Neutrophil (primary cell): ENCODE data around the gene SERPINA12.
"Not testable (repeated sequence)": the region's sequence is repeated elsewhere in the genome, so short reads cannot be mapped to it uniquely, and the experiment has no call there.

Experiments used
- H3K27ac ChIP-seq: fragments of 200-600 bp; sonication (generic); 2 replicates; pipeline ENCODE4 v1.5.1; 2016; ENCODE audit warnings: mild to moderate bottlenecking, moderate library complexity
- H3K27me3 ChIP-seq: fragments of 200-600 bp; sonication (generic); 2 replicates; pipeline ENCODE4 v1.6.0; 2016; ENCODE audit warnings: mild to moderate bottlenecking
- H3K36me3 ChIP-seq: fragments of 200-600 bp; sonication (generic); 2 replicates; pipeline ENCODE4 v1.5.1; 2017
- H3K4me1 ChIP-seq, 2 experiments: fragments of 200-600 bp in 1 of 2; sonication (generic) in 1 of 2; 1 replicate in 1 of 2; 2 replicates in 1 of 2; pipeline versions ENCODE4 v1.5.1 to v1.6.1; 2013 to 2016; ENCODE audit warnings: low read depth in 1 of 2, low read length in 1 of 2, mild to moderate bottlenecking in 1 of 2, moderate library complexity in 1 of 2; ENCODE audit not compliant: control insufficient read depth in 1 of 2, insufficient read depth in 1 of 2
- H3K4me3 ChIP-seq, 2 experiments: fragments of 200-600 bp in 1 of 2; sonication (generic) in 1 of 2; 1 replicate in 1 of 2; 2 replicates in 1 of 2; pipeline ENCODE4 v1.5.1; 2013 to 2016; ENCODE audit warnings: low read depth in 1 of 2, low read length in 1 of 2, mild to moderate bottlenecking in 1 of 2, moderate library complexity in 1 of 2
- H3K9me3 ChIP-seq: fragments of 200-600 bp; sonication (generic); 2 replicates; pipeline ENCODE4 v1.5.1; 2016
- CTCF ChIP-seq: fragments of 200-600 bp; sonication (generic); IDR thresholded peaks from 2 replicates; pipeline ENCODE4 v1.5.1; 2016; ENCODE audit warnings: antibody characterized with exemption

SERPINA12 gene

GRCh38 chr14:94485944-94486841, 23.1 kb downstream of the SERPINA12 start:
- no peaks in the 10 kb centered on the region for H3K36me3 ChIP-seq
- TF ChIP-seq CTCF, result peak; percentile 97
- H3K4me1 ChIP-seq, result no peaks in the 10 kb centered on the region
- H3K9me3 ChIP-seq, result no peaks in the 10 kb centered on the region
- no peak overlapping the region for H3K27ac ChIP-seq
- H3K27me3 ChIP-seq, result peaks cover 40% of the 10 kb centered on the region
- no peak overlapping the region for H3K4me3 ChIP-seq

GRCh38 chr14:94484481-94484880, 24.8 kb downstream of the SERPINA12 start:
- Histone ChIP-seq H3K27me3 (peaks cover 26% of the 10 kb centered on the region), H3K36me3 (no peaks in the 10 kb centered on the region), H3K4me3 (no peak overlapping the region), H3K27ac (no peak overlapping the region), H3K9me3 (no peaks in the 10 kb centered on the region), H3K4me1 (no peaks in the 10 kb centered on the region)
- TF ChIP-seq CTCF, result no peak

- H3K9me3 ChIP-seq, result no peaks in the 10 kb centered on the region
- H3K4me3 ChIP-seq, result no peak overlapping the region
- H3K4me1 ChIP-seq, result no peaks in the 10 kb centered on the region
- no peaks in the 10 kb centered on the region for H3K36me3 ChIP-seq
- no peak for TF ChIP-seq CTCF
- no peak overlapping the region for H3K27ac ChIP-seq
- H3K27me3 ChIP-seq, result peaks cover 26% of the 10 kb centered on the region
Observed at GRCh38 chr14:94483729-94484275, 25.5 kb downstream of the SERPINA12 start.

- Histone ChIP-seq H3K9me3 (no peaks in the 10 kb centered on the region), H3K27ac (no peak overlapping the region), H3K27me3 (peaks cover 20% of the 10 kb centered on the region), H3K4me3 (no peak overlapping the region), H3K4me1 (no peaks in the 10 kb centered on the region), H3K36me3 (no peaks in the 10 kb centered on the region)
- TF ChIP-seq CTCF, result no peak
Observed at GRCh38 chr14:94483071-94483451, 26.2 kb downstream of the SERPINA12 start.

- not testable (repeated sequence) for H3K9me3 ChIP-seq, H3K4me3 ChIP-seq, H3K36me3 ChIP-seq, H3K4me1 ChIP-seq, H3K27ac ChIP-seq
- H3K27me3 ChIP-seq, result peaks cover 14% of the 10 kb centered on the region
Observed at GRCh38 chr14:94482132-94483070, 26.9 kb downstream of the SERPINA12 start.
